HepG2 (cell line): ENCODE results near the gene NEK6. TPM values are rescaled to one million over a fixed set of nuclear protein-coding genes. Genes with fewer than 3 reads are reported as not detected.

ENCODE experiments used
- ATAC-seq: fragments of 200-7000 bp; cut with Tn5 transposase; 3 replicates; pipeline ENCODE4 v1.9.1; 2020; ENCODE audit warnings: mild to moderate bottlenecking, moderate library complexity
- BruUV-seq: library from RNA; stranded (reverse); fragments of 400-500 nt; replicated peaks from 2 replicates; lab custom pipeline; 2021; lab: Mats Ljungman, UMichigan
- CTCF ChIA-PET: fragments of 300-600 bp; formaldehyde crosslinking; extraction: SDS; loops from one replicate; lab custom pipeline; 2021; ENCODE audit warnings: low total read pairs, inconsistent platforms, low intra/inter-chr PET ratio; lab: Yijun Ruan, JAX
- POLR2A ChIA-PET: fragments of 350-600 bp; sonication (Branson Sonifier 250); formaldehyde crosslinking; loops from one replicate; lab custom pipeline; 2020; ENCODE audit warnings: antibody characterized with exemption, inconsistent platforms; lab: Yijun Ruan, JAX
- DNase-seq: peaks from one replicate; pipeline ENCODE4 v3.0.0-alpha.2; 2015; ENCODE audit warnings: low spot score
- FAIRE-seq: peaks from 3 replicates; lab custom pipeline; 2011; peaks lifted over from hg19 to GRCh38; lab: Jason Lieb, UNC
- H2AFZ ChIP-seq: one replicate; pipeline ENCODE4 v1.6.1; 2011; ENCODE audit warnings: low read length, inconsistent platforms
- H3K27ac ChIP-seq: fragments of 300-600 bp; 3 replicates; pipeline ENCODE4 v1.8.0; 2011; ENCODE audit warnings: mixed run types, mild to moderate bottlenecking, mixed read lengths, low read length, inconsistent platforms; ENCODE audit not compliant: insufficient read depth; ENCODE audit errors: extremely low read length
- H3K27me3 ChIP-seq, 2 experiments: fragments of 200-600 bp in 1 of 2; 2 replicates in 1 of 2; 3 replicates in 1 of 2; pipeline versions ENCODE4 v1.6.0 to v1.8.0; 2011; ENCODE audit warnings: low read length in 2 of 2, mild to moderate bottlenecking in 2 of 2, moderate library complexity in 2 of 2, inconsistent platforms in 1 of 2; ENCODE audit not compliant: insufficient read depth in 2 of 2, control insufficient read depth in 1 of 2
- H3K36me3 ChIP-seq, 2 experiments: fragments of 200-600 bp in 1 of 2; replicated peaks in 1 of 2; 2 replicates in 1 of 2; 3 replicates in 1 of 2; pipeline versions ENCODE4 v1.5.1 to v1.8.0; 2011; ENCODE audit warnings: low read length in 2 of 2, inconsistent platforms in 1 of 2; ENCODE audit not compliant: insufficient read depth in 2 of 2, control insufficient read depth in 1 of 2
- H3K4me1 ChIP-seq: 2 replicates; pipeline ENCODE4 v1.5.1; 2012; ENCODE audit warnings: low read length, inconsistent platforms; ENCODE audit not compliant: insufficient read depth
- H3K4me2 ChIP-seq: 2 replicates; pipeline ENCODE4 v1.6.0; 2011; ENCODE audit warnings: low read depth, low read length, inconsistent platforms
- H3K4me3 ChIP-seq, 3 experiments: fragments of 200-600 bp in 1 of 3; sonication (generic), shearing (Covaris generic) in 1 of 3; replicated peaks in 1 of 3; 2 replicates each; pipeline ENCODE4 v1.5.1; 2011 to 2016; ENCODE audit warnings: low read length in 3 of 3, inconsistent platforms in 2 of 3, low read depth in 2 of 3, mild to moderate bottlenecking in 2 of 3, control low read depth in 1 of 3, mixed read lengths in 1 of 3; ENCODE audit not compliant: insufficient read depth in 1 of 3
- H3K79me2 ChIP-seq: one replicate; pipeline ENCODE4 v1.6.1; 2011; ENCODE audit warnings: low read length, inconsistent platforms; ENCODE audit not compliant: insufficient read depth
- H3K9ac ChIP-seq: 2 replicates; pipeline ENCODE4 v1.6.0; 2011; ENCODE audit warnings: mild to moderate bottlenecking, low read depth, low read length, inconsistent platforms; ENCODE audit not compliant: insufficient read depth
- H3K9me3 ChIP-seq: 2 replicates; pipeline ENCODE4 v1.5.1; 2012; ENCODE audit warnings: mild to moderate bottlenecking, low read length
- H4K20me1 ChIP-seq: 2 replicates; pipeline ENCODE4 v1.6.0; 2011; ENCODE audit warnings: inconsistent platforms, mild to moderate bottlenecking, low read length, moderate library complexity; ENCODE audit not compliant: insufficient read depth
- CHD2 ChIP-seq: IDR thresholded peaks from 2 replicates; pipeline ENCODE4 v1.6.1; 2011; ENCODE audit warnings: low read depth, low read length, improper control_type of control experiment
- FOXC1 ChIP-seq: sonication (generic); formaldehyde crosslinking; IDR thresholded peaks from 2 replicates; pipeline ENCODE4 v1.8.0; 2022; ENCODE audit warnings: mild to moderate bottlenecking, missing genetic modification reagents, borderline replicate concordance
- FOXJ3 ChIP-seq: sonication (generic); formaldehyde crosslinking; IDR thresholded peaks from 2 replicates; pipeline ENCODE4 v1.4.0; 2020; ENCODE audit warnings: missing genetic modification reagents, mild to moderate bottlenecking, borderline replicate concordance
- KDM5A ChIP-seq: fragments of 200-600 bp; sonication (generic); IDR thresholded peaks from 2 replicates; pipeline ENCODE4 v1.7.0; 2018; ENCODE audit warnings: antibody characterized with exemption, mild to moderate bottlenecking, low read length, borderline replicate concordance
- MIXL1 ChIP-seq: IDR thresholded peaks from 2 replicates; pipeline ENCODE4 v1.6.1; 2016
- SMC3 ChIP-seq: IDR thresholded peaks from 2 replicates; pipeline ENCODE4 v1.6.1; 2011; ENCODE audit warnings: low read length, improper control_type of control experiment
- SRF ChIP-seq: IDR thresholded peaks from 2 replicates; pipeline ENCODE4 v1.6.1; 2011; ENCODE audit warnings: mild to moderate bottlenecking, low read depth, low read length, moderate library complexity
- ZFP62 ChIP-seq: sonication (generic); formaldehyde crosslinking; IDR thresholded peaks from 2 replicates; pipeline ENCODE4 v1.4.0; 2020; ENCODE audit warnings: missing genetic modification reagents
- ZMYM4 ChIP-seq: sonication (generic); formaldehyde crosslinking; IDR thresholded peaks from 2 replicates; pipeline ENCODE4 v1.8.1; 2023; ENCODE audit warnings: mild to moderate bottlenecking, missing genetic modification reagents
- ZNF263 ChIP-seq: sonication (generic); formaldehyde crosslinking; IDR thresholded peaks from 2 replicates; pipeline ENCODE4 v1.4.0; 2020; ENCODE audit warnings: missing genetic modification reagents
- ZNF546 ChIP-seq: sonication (generic); formaldehyde crosslinking; conservative IDR thresholded peaks from 2 replicates; pipeline ENCODE4 v1.8.1; 2023; ENCODE audit warnings: mild to moderate bottlenecking, missing genetic modification reagents
- ZNF672 ChIP-seq: sonication (generic); formaldehyde crosslinking; IDR thresholded peaks from 2 replicates; pipeline ENCODE4 v1.8.1; 2022; ENCODE audit warnings: missing genetic modification reagents
- WGBS: methylation state at CpG from one replicate; pipeline ENCODE4 v1.1.6; 2017; ENCODE audit warnings: low lambda C conversion rate; 5-methylcytosine and 5-hydroxymethylcytosine counted together
- in situ Hi-C: cut with HindIII; loops from 2 replicates; pipeline ENCODE4 v1.10.0; 2017; ENCODE audit warnings: low pct_unique_long_range_greater_than_20kb; ENCODE audit not compliant: extremely low pct_ligation_motif_present
- intact Hi-C: fragments of 100-400 bp; cut with micrococcal nuclease; formaldehyde crosslinking; loops from one replicate; pipeline ENCODE4 v1.10.0; 2022; ENCODE audit not compliant: unreplicated experiment
- polyA plus RNA-seq, 8 experiments: library from polyadenylated mRNA; depleted of rRNA in 3 of 8; stranded (reverse) in 7 of 8; unstranded in 1 of 8; fragments of >200 nt; fragmentation: Illumina TruSeq in 4 of 8; extraction: Trizol in 4 of 8; gene quantifications; 2 replicates each; pipeline versions ENCODE4 v1.2.1 to v1.2.3, GENCODE V29; 2011 to 2016; ENCODE audit warnings: low read depth in 4 of 8, missing spikeins in 1 of 8, mixed read lengths in 1 of 8; ENCODE audit not compliant: insufficient read depth in 1 of 8
- total RNA-seq, 5 experiments: library from RNA; depleted of rRNA; stranded (reverse); fragments of >200 nt; fragmentation: Illumina TruSeq; extraction: Trizol; gene quantifications; 2 replicates each; pipeline ENCODE4 v1.2.3, GENCODE V29; 2016; ENCODE audit warnings: low read depth in 1 of 5
- TF ChIP-seq, protein P1 (sequence below): sonication (generic); formaldehyde crosslinking; IDR thresholded peaks from 2 replicates; pipeline ENCODE4 v1.4.0; 2020; ENCODE audit warnings: missing genetic modification reagents
- TF ChIP-seq, protein P2 (sequence below): sonication (generic); formaldehyde crosslinking; IDR thresholded peaks from 2 replicates; pipeline ENCODE4 v1.5.0; 2020; ENCODE audit warnings: mild to moderate bottlenecking, missing genetic modification reagents
- TF ChIP-seq, protein P3 (sequence below): sonication (generic); formaldehyde crosslinking; IDR thresholded peaks from 2 replicates; pipeline ENCODE4 v1.5.0; 2020; ENCODE audit warnings: missing genetic modification reagents
- TF ChIP-seq, protein P4 (sequence below): IDR thresholded peaks from 2 replicates; pipeline ENCODE4 v1.6.1; 2016; ENCODE audit warnings: mild to moderate bottlenecking, missing biosample characterization, missing genetic modification reagents

The NEK6 gene
- total and polyA plus RNA-seq, 2 of the 13 experiments (the other 11 are each of a cell fraction or from before 2014, with no cell fraction given), result 30.4 to 119 TPM

DNA sequence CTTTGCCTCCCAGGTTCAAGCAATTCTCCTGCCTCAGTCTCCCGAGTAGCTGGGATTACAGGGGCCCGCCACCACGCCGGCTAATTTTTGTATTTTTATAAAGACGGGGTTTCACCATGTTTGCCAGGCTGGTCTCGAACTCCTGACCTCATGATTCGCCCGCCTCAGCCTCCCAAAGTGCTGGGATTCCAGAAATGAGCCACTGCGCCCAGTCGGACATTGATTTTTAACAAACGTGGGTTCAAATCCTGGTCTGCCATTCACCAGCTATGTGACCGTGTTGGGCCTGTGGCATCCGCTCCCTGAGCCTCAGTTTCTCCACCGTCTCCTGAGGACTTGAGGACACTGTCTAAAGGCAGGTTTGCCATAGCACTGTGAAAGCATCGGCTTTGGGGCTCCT, 41.8 kb upstream of the NEK6 start:
- no peak for TF ChIP-seq CHD2
- TF ChIP-seq SRF, result no peak
- TF ChIP-seq ZNF546 (CRISPR knock-in tag), result no peak
- TF ChIP-seq ZMYM4 (CRISPR knock-in tag), result no peak
- TF ChIP-seq FOXJ3 (CRISPR knock-in tag), result no peak
- TF ChIP-seq MIXL1 (CRISPR knock-in tag), result no peak
- TF ChIP-seq, protein P1, sequence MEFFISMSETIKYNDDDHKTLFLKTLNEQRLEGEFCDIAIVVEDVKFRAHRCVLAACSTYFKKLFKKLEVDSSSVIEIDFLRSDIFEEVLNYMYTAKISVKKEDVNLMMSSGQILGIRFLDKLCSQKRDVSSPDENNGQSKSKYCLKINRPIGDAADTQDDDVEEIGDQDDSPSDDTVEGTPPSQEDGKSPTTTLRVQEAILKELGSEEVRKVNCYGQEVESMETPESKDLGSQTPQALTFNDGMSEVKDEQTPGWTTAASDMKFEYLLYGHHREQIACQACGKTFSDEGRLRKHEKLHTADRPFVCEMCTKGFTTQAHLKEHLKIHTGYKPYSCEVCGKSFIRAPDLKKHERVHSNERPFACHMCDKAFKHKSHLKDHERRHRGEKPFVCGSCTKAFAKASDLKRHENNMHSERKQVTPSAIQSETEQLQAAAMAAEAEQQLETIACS, result no peak
- TF ChIP-seq, protein P2, sequence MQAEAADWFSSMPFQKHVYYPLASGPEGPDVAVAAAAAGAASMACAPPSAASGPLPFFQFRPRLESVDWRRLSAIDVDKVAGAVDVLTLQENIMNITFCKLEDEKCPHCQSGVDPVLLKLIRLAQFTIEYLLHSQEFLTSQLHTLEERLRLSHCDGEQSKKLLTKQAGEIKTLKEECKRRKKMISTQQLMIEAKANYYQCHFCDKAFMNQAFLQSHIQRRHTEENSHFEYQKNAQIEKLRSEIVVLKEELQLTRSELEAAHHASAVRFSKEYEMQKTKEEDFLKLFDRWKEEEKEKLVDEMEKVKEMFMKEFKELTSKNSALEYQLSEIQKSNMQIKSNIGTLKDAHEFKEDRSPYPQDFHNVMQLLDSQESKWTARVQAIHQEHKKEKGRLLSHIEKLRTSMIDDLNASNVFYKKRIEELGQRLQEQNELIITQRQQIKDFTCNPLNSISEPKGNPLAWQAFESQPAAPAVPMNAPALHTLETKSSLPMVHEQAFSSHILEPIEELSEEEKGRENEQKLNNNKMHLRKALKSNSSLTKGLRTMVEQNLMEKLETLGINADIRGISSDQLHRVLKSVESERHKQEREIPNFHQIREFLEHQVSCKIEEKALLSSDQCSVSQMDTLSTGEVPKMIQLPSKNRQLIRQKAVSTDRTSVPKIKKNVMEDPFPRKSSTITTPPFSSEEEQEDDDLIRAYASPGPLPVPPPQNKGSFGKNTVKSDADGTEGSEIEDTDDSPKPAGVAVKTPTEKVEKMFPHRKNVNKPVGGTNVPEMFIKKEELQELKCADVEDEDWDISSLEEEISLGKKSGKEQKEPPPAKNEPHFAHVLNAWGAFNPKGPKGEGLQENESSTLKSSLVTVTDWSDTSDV (CRISPR knock-in tag), result no peak
- TF ChIP-seq, protein P3, sequence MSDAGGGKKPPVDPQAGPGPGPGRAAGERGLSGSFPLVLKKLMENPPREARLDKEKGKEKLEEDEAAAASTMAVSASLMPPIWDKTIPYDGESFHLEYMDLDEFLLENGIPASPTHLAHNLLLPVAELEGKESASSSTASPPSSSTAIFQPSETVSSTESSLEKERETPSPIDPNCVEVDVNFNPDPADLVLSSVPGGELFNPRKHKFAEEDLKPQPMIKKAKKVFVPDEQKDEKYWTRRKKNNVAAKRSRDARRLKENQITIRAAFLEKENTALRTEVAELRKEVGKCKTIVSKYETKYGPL (CRISPR knock-in tag), result no peak
- no peak for TF ChIP-seq SMC3
- no peak for TF ChIP-seq FOXC1 (CRISPR knock-in tag)
- no peak for TF ChIP-seq ZNF263 (CRISPR knock-in tag)
- no peak for TF ChIP-seq ZNF672 (CRISPR knock-in tag)
- no peak for TF ChIP-seq ZFP62 (CRISPR knock-in tag)
- no peak for TF ChIP-seq KDM5A
- TF ChIP-seq, protein P4, sequence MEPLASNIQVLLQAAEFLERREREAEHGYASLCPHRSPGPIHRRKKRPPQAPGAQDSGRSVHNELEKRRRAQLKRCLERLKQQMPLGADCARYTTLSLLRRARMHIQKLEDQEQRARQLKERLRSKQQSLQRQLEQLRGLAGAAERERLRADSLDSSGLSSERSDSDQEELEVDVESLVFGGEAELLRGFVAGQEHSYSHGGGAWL (CRISPR knock-in tag), result no peak
- TF ChIP-seq, all 625 proteins: peak for 0
- Histone ChIP-seq H3K9ac (no peak overlapping the region), H3K36me3 (no peaks in the 10 kb centered on the region), H3K27me3 (peaks cover 2 to 3% of the 10 kb centered on the region in 2 experiments; a peak in 2 of 5 replicates), H3K4me2 (no peak overlapping the region), H3K4me1 (peaks cover 42% of the 10 kb centered on the region), H3K9me3 (no peaks in the 10 kb centered on the region), H3K27ac (no peak overlapping the region), H3K4me3 (no peak overlapping the region), H4K20me1 (no peaks in the 10 kb centered on the region), H2AFZ (no peak overlapping the region), H3K79me2 (no peaks in the 10 kb centered on the region)
- ChIA-PET POLR2A (no interaction called here), CTCF (no interaction called here)
- in situ Hi-C loops (no loop called here), intact Hi-C loops (no loop called here)
- BruUV-seq, result no TSS peak
- WGBS, result 73% methylated on average over 15 of the region's 15 CpGs
- FAIRE-seq, result no peak
- no peak for ATAC-seq
- no peak for DNase-seq
